Skeletal muscle cell (primary cell): ENCODE measurements around the gene C8A.

Source experiments
- DNase-seq: peaks from one replicate; pipeline ENCODE4 v3.0.0-alpha.2; 2010; ENCODE audit warnings: low read depth
- H3K4me3 ChIP-seq: 2 replicates; pipeline ENCODE4 v1.5.1; 2011; ENCODE audit warnings: low read depth, mild to moderate bottlenecking, control low read depth, low read length, moderate library complexity

Gene C8A

GRCh38 chr1:56835657-56836056 lies 18.9 kb upstream of the C8A start:
- H3K4me3 ChIP-seq = no peak overlapping the region
- no peak for DNase-seq

DNA sequence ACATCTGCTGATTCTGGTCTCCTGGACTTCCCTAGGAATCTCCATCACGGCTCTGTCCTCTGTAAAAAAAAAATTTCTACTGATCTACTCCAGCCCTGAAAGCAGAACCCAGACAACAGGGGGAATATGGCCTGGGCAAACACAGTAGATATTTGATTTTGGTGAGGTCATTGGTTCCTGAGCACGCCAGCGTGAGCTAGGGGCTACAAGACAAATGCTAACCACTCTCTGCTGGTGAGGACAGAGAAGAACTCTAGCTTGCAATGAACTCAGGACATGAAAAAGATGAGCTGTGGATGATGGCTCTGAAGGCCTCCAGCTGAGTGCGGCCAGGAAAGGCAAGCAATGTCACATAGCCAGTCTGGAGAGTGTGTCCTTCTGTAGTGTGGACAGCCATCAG lies 18.2 kb upstream of the C8A start:
- no peak for DNase-seq
- no peak overlapping the region for H3K4me3 ChIP-seq

DNA sequence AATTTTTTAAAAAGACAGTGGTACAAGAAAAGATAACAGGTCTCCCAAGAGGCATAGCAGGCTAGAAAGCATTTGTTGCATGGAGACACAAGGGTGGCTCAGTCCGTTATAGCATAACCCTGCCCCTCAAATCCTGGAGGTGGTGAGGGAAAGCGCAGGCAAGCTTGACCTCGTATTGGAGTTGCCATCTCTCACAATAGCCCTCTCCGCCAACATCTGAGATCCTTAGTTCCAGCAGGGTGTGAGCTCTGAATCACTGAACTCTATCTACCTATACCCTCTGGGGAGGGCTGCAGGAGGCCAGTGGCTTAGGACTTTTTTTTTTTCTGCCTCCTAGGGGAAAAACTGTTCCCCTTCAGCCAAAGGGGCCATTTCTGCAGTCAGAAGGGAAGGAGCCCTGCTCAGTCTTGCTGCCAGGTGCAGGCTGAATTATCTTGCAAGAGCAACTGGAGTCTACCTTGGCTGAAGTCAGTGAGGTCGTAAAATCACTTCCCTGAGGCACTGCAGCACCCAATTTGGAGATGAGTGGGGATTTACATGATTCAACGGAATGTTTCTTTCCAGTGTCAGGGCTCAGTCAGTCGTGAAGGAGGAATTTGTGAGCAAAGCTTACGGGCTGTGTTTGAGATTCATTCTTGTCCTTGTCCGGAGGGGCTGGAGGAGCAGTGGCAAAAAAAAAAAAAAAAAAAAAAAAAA lies 17.2 kb upstream of the C8A start:
- no peak for DNase-seq

GRCh38 chr1:56838759-56839158 lies 15.8 kb upstream of the C8A start:
- peak; percentile 78 for DNase-seq
- H3K4me3 ChIP-seq = no peak overlapping the region

More for the DNA sequence above, 17.2 kb upstream of the C8A start:
- no peak overlapping the region for H3K4me3 ChIP-seq

DNA sequence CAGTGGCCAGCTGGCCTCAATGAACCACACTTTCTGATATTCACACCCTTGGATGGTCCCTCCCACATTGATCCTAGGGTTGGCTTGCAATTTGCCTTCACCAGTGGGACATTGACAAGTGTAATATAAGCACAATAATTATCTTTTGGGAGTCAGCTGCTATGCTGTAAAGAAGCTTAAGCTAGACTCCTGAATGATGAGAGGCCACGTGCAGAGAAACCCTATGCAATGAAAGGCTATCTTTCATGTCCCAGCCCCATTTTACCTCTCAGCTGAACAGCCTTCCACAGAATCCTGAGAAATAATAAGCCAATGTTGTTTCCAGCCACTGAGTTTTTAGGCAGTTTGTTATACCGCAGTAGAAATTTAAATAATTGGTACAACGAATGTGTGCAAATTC lies 11.1 kb upstream of the C8A start:
- no peak for DNase-seq
- no peak overlapping the region for H3K4me3 ChIP-seq

DNA sequence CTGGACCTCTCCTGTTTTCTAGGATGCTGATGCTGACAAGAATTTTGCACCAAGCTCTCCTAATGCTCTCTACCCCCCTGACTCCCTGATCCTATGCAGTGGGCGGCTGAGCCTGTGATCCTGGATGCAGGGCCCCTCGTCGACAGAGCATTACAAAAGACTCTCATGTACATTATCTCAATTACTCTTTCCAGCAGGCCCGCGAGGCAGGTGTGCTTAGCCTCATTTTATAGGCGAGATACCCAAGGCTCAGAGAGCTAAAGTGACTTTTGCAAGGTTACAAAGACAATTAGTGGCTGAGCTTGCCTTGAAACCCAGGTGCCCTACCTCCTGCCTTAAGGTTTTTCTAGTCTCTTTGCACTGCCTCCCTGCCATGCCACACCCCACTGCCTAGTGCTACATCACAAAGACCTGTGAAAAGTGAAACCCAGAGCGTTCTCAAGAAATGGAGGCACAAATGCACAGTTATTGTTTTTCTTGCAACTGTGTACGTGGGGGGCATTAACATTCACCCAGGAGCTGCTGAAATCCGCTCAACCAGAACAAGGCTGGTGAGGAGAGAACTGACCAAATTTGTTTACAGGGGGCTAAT lies 10.0 kb upstream of the C8A start:
- H3K4me3 ChIP-seq = no peak overlapping the region
- no peak for DNase-seq

- DNase-seq = no peak
- H3K4me3 ChIP-seq = no peak overlapping the region
Observed at GRCh38 chr1:56845343-56845742, 9.3 kb upstream of the C8A start.

DNA sequence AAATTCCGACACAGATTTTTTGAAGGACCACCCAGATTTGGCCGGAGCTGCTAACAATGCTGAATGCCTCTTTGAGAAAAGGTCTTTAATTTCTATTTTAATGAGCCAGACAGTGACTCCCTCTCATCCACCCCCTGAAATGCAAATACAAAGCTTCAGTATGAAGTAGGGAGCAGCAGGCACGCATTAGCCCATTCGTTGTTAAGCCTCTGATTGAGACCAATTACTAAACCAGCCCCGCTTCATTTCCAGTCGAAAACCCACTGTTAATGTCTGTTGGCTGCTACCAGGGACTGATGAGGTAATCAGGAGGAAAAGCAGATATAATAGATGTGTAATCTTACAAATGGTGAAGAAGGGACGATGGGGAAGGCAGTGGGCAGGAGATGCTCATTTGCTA lies 4.8 kb upstream of the C8A start:
- DNase-seq = no peak
- no peak overlapping the region for H3K4me3 ChIP-seq

DNA sequence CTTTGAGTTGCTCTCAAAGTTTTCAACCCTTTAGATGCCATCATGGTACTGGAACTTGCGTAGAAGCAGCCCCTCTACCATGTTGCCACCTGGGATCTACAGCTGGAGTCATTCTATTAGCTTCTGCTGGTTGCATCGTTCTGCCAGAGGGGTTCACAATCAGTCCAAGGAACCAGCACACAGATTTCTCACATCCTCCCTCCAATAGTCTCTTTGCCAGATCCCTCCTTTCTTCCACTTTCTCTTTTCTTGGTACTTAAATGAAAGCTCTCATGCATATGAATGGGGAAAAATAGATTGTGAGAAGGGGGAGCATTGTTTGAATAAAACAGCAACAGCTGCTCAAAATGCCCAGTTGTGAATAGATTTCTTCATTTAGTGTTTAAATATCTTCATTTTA lies 4.2 kb upstream of the C8A start:
- no peak overlapping the region for H3K4me3 ChIP-seq
- no peak for DNase-seq

GRCh38 chr1:56850922-56851321 lies 3.7 kb upstream of the C8A start:
- no peak for DNase-seq
- H3K4me3 ChIP-seq = no peak overlapping the region

DNA sequence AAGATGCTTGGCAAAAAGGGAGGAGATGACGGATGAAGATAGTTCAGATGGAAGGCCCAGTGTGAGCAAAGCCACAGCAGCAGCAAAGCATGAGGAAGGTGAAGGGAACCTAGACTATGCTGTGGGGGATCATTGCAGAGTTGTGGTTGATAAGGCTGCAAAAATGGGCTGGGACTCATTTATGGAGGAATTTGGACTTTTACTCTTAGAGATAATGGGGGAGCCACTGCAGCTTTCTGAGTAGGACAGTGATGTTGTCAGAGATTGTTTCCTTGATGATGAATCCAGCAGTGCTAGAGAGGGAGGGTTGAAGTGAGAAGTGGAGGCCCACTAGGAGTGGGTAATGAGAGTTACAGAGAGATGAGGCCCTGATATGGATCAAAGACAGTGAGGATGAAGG lies 2.1 kb upstream of the C8A start:
- H3K4me3 ChIP-seq = no peak overlapping the region
- no peak for DNase-seq

- DNase-seq = no peak
- H3K4me3 ChIP-seq = no peak overlapping the region
Observed at GRCh38 chr1:56855190-56855589, 593 bp downstream of the C8A start.

DNA sequence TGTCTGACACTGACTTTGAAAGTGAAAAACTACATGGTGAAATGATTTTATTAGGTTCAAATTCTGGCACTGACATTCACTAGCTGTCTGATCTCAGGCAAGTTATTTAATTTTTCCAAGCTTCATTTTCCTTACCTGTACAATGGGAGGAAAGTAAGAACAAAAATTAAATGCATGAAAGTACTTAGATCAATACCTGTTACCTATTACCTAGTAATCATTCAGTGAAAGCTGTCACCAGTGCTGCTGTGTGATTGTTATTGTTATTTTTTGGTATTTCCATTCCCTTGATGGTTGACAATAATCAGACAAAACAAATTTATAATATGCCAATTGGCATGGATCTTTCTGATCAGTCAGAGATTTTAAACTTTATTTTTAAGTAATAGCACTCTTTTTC lies 1.6 kb downstream of the C8A start:
- no peak overlapping the region for H3K4me3 ChIP-seq
- no peak for DNase-seq

DNA sequence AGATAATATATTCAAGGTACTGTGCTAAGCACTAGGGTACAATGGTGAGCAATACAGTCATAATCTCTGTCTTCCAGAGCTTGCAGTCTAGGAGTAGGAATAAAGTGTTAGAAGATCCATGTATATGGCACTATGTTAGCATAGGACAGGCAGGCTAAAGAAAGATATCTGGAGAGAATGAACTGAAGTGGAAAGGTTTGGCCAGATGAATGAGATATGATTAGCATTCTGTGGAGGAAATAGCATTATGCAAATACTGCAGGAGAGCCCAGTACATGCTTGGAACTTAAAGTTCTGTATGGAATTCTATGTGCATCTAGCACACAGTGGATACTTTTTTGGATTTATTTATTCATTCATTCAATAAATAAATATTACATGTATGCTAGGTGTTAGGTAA lies 4.7 kb downstream of the C8A start:
- no peak for DNase-seq
- no peak overlapping the region for H3K4me3 ChIP-seq

- no peak overlapping the region for H3K4me3 ChIP-seq
- no peak for DNase-seq
Observed at GRCh38 chr1:56863265-56863992, 8.8 kb downstream of the C8A start.

DNA sequence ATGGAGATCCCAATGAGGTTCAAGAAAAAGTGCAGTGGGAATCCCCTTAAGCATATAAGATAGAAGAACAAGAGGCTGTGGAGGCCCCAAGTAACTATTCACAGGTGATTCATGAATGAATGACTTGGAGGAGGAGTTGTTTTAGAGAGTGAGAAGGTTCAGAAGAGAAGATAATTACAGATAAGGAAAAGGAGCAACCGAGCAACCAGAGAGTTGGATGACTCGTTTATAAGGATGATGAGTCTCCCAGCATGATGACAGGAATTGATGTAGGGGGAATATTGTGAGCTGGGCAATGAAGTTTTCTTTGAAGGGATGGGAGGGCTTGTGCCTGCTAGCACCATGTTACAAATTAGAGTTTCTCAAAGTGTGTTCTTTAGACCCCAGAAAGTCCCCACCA lies 9.8 kb downstream of the C8A start:
- no peak overlapping the region for H3K4me3 ChIP-seq
- DNase-seq = no peak

- no peak overlapping the region for H3K4me3 ChIP-seq
- DNase-seq = peak; percentile 56
Observed at GRCh38 chr1:56866656-56867055, 12.1 kb downstream of the C8A start.

DNA sequence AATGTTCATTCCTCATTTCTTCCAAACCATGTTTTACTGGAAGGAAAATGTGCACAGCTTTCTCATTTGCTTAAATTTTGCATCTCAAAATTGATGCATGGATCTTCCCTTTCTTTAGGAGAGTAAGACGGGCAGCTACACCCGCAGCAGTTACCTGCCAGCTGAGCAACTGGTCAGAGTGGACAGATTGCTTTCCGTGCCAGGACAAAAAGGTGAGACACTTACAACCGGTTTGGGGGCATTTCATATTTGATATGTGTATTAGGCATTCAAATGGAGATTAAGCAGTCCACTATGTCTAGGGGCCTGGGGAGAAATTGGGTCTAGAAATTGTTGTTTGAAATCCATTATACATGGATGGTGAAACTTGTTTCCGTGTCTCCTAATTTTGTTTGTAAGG lies 12.9 kb downstream of the C8A start:
- no peak for DNase-seq
- no peak overlapping the region for H3K4me3 ChIP-seq

DNA sequence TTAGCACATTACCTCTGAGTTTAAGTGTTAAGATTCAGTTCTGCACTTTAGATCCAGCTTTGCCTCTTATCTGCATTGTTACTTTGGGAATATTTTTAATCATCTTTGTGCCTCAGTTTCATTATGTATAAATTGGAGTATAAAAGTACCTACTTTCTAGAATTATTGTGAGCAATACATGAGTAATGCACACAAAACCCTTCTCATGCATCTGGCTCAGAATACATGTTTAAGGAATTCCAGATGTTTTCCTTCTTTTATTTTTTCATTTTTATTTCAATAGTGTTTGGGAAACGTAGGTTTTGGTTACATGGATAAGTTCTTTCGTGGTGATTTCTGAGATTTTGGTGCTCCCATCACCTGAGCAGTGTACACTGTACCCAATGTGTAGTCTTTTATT lies 14.2 kb downstream of the C8A start:
- no peak for DNase-seq
- H3K4me3 ChIP-seq = no peak overlapping the region

GRCh38 chr1:56872597-56872996 lies 18.0 kb downstream of the C8A start:
- H3K4me3 ChIP-seq = no peak overlapping the region
- DNase-seq = peak; percentile 17

- no peak for DNase-seq
- H3K4me3 ChIP-seq = no peak overlapping the region
Observed at GRCh38 chr1:56873213-56873612, 18.6 kb downstream of the C8A start.
